B cell (primary cell): ENCODE data around the gene COL4A1.

Experiments
- CTCF ChIP-seq: fragments of 200-600 bp; IDR thresholded peaks from one replicate; pipeline ENCODE4 v1.8.0; 2022; ENCODE audit warnings: antibody characterized with exemption, mild to moderate bottlenecking
- EZH2 ChIP-seq: IDR thresholded peaks from 2 replicates; pipeline ENCODE4 v1.6.1; 2012; ENCODE audit warnings: borderline replicate concordance, low read depth, mild to moderate bottlenecking, moderate library complexity, low read length; ENCODE audit not compliant: insufficient read depth, poor library complexity, severe bottlenecking

- TF ChIP-seq CTCF (no peak), EZH2 (no peak)
Observed at GRCh38 chr13:110233951-110234280, 73.0 kb downstream of the COL4A1 start.
